ENCODE measurements around the gene CDH4. TPM values are rescaled to one million over a fixed set of nuclear protein-coding genes. Genes with fewer than 3 reads are reported as not detected.

CDH4 gene
- total RNA-seq, 1 donor from 2014 or later = 2.9 TPM

DNA sequence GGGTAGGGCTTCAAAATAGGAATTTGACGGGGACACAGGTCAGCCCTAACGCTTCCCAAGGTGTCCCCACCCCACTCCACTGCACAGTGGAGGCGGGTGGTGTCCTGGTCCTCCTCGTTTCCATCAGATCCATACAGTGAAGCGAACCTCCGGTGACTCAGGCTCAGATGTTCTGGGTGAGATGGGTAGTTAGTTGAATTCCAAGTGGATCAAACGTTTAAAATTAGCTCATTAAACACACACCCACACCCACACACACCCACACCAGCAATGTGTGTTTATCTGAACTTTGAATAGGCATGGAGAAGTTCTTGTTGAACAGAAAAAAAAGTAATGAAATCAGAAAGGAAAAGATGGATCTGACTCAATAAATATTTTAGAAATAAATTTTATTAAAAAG is 58.9 kb downstream of the CDH4 start:
- Histone ChIP-seq H4K20me1 (ENCODE audit: low read depth) (peaks cover 4% of the 10 kb centered on the region), H3K4me1 (peaks cover 22% of the 10 kb centered on the region), H3K4me3 (no peak overlapping the region), H3F3A (ENCODE audit: low read depth) (no peaks in the 10 kb centered on the region), H3K4me2 (no peak overlapping the region), H3K9ac (no peak overlapping the region), H3K36me3 (no peaks in the 10 kb centered on the region), H3K27me3 (no peaks in the 10 kb centered on the region), H3K79me2 (ENCODE audit: low read depth) (no peaks in the 10 kb centered on the region), H3K9me3 (ENCODE audit: low read depth) (no peaks in the 10 kb centered on the region), H2AFZ (replicated peaks) (no peak overlapping the region), H3K27ac (no peak overlapping the region)
- no peak for DNase-seq (ENCODE audit: low spot score)
- Mint-ChIP-seq H3K4me1 (peaks cover 48% of the 10 kb centered on the region), H3K27me3 (ENCODE audit: insufficient read depth, low read depth) (no peaks in the 10 kb centered on the region), H3K36me3 (no peaks in the 10 kb centered on the region), H3K9me3 (no peaks in the 10 kb centered on the region), H3K4me3 (no peak overlapping the region), H3K27ac (no peak overlapping the region)
- TF ChIP-seq, protein P1, sequence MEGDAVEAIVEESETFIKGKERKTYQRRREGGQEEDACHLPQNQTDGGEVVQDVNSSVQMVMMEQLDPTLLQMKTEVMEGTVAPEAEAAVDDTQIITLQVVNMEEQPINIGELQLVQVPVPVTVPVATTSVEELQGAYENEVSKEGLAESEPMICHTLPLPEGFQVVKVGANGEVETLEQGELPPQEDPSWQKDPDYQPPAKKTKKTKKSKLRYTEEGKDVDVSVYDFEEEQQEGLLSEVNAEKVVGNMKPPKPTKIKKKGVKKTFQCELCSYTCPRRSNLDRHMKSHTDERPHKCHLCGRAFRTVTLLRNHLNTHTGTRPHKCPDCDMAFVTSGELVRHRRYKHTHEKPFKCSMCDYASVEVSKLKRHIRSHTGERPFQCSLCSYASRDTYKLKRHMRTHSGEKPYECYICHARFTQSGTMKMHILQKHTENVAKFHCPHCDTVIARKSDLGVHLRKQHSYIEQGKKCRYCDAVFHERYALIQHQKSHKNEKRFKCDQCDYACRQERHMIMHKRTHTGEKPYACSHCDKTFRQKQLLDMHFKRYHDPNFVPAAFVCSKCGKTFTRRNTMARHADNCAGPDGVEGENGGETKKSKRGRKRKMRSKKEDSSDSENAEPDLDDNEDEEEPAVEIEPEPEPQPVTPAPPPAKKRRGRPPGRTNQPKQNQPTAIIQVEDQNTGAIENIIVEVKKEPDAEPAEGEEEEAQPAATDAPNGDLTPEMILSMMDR (IDR thresholded peaks at IDR 0.05) = no peak

DNA sequence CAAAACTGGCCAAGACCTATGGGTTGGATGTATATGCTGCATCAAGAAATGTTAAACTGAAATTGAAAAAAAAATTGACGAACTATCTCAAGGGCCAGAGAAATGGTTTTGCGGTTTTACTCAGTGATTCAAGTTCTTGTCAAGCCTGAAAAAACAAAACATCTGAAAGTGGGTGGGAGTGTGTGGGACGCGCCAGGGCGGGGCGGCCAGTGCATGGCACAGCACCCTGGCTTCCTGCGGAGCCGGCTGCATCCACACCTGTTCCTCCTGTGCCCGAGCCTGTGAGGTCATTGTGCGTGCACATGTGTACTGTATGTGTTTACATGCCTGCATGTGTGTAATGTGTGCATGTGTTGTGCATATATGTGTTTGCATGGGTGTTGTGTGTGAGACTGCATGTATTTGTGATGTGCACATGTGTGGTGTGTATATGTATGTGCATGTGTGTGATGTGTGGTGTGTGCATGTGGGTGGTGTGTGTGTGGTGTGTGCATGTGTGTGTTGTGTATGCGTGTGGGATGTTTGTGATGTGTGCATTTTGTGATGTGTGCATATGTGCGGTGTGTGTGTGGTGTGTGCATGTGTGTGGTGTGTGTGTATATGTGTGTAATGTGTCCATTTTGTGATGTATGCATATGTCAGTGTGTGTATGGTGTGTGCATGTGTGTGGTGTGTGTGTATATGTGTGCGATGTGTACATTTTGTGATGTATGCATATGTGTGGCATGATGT is 59.8 kb downstream of the CDH4 start:
- H3K4me1 Mint-ChIP-seq = peaks cover 50% of the 10 kb centered on the region
- H3K27ac Mint-ChIP-seq = no peak overlapping the region
- no peaks in the 10 kb centered on the region for H3F3A ChIP-seq (ENCODE audit: low read depth)
- peaks cover 4% of the 10 kb centered on the region for H4K20me1 ChIP-seq (ENCODE audit: low read depth)
- H3K4me2 ChIP-seq = no peak overlapping the region
- no peaks in the 10 kb centered on the region for H3K27me3 Mint-ChIP-seq (ENCODE audit: insufficient read depth, low read depth)
- no peaks in the 10 kb centered on the region for H3K9me3 ChIP-seq (ENCODE audit: low read depth)
- no peaks in the 10 kb centered on the region for H3K36me3 Mint-ChIP-seq
- peaks cover 19% of the 10 kb centered on the region for H3K4me1 ChIP-seq
- no peak overlapping the region for H3K9ac ChIP-seq
- H3K9me3 Mint-ChIP-seq = no peaks in the 10 kb centered on the region
- H3K4me3 ChIP-seq = no peak overlapping the region
- no peaks in the 10 kb centered on the region for H3K36me3 ChIP-seq
- no peak for DNase-seq (ENCODE audit: low spot score)
- no peak overlapping the region for H3K27ac ChIP-seq
- H3K4me3 Mint-ChIP-seq = no peak overlapping the region
- H3K27me3 ChIP-seq = no peaks in the 10 kb centered on the region
- no peak for TF ChIP-seq EZH2phosphoT487 (IDR thresholded peaks at IDR 0.05)
- H3K79me2 ChIP-seq (ENCODE audit: low read depth) = no peaks in the 10 kb centered on the region
- H2AFZ ChIP-seq (replicated peaks) = no peak overlapping the region

DNA sequence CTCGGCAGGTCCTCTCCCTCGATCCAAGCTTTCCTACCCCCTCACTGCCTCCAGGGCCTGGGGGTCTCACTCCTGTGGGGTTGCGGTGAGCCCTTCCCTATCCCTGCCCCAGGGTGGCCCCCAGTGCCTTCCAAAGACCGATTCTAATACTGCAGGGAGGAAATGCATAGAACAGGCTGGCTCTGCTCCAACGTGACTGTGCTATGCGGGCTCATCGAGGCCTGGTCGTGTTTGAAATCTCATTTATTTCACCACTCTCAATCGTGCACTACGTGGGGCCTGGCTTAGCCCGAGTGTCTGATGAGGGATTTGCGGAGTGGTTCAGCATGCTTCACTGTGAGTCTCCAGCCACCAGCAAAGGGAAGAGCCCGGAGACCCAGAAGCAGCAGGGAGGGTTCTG is 60.9 kb downstream of the CDH4 start:
- Histone ChIP-seq H4K20me1 (ENCODE audit: low read depth) (peaks cover 3% of the 10 kb centered on the region), H3K27ac (no peak overlapping the region), H3K36me3 (no peaks in the 10 kb centered on the region), H3K9ac (no peak overlapping the region), H3K27me3 (no peaks in the 10 kb centered on the region), H3K4me3 (no peak overlapping the region), H3K4me1 (peaks cover 12% of the 10 kb centered on the region), H3K9me3 (ENCODE audit: low read depth) (no peaks in the 10 kb centered on the region), H2AFZ (replicated peaks) (no peak overlapping the region), H3K79me2 (ENCODE audit: low read depth) (no peaks in the 10 kb centered on the region), H3K4me2 (no peak overlapping the region), H3F3A (ENCODE audit: low read depth) (no peaks in the 10 kb centered on the region)
- no peak overlapping the region for H3K4me3 Mint-ChIP-seq
- no peak for DNase-seq (ENCODE audit: low spot score)
- TF ChIP-seq EZH2phosphoT487 (IDR thresholded peaks at IDR 0.05) (no peak), EZH2 (IDR thresholded peaks at IDR 0.05) (no peak)
- TF ChIP-seq, protein P1 (IDR thresholded peaks at IDR 0.05) = no peak
- H3K9me3 Mint-ChIP-seq = no peaks in the 10 kb centered on the region
- H3K27ac Mint-ChIP-seq = peak overlapping the region; percentile 79
- H3K4me1 Mint-ChIP-seq = peaks cover 39% of the 10 kb centered on the region
- no peaks in the 10 kb centered on the region for H3K36me3 Mint-ChIP-seq
- no peaks in the 10 kb centered on the region for H3K27me3 Mint-ChIP-seq (ENCODE audit: insufficient read depth, low read depth)

DNA sequence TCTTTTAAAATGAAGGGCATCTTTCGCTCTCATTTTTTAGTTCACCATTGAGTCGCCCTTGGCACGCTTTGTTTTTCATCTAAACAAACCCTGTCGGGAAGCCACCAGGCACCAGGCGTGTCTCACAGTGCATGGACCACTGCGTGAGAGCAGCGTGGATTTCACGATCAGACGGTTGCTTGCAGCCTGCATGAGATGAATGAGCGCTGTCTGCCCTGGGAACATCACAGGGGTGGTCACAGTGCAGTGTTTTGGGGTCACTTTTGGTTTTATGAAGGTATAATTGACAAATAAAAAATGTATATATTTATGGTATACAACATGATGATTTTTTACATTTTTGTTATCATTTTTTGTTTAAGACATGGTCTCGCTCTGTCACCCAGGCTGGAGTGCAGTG is 61.3 kb downstream of the CDH4 start:
- H3K4me1 Mint-ChIP-seq = peaks cover 38% of the 10 kb centered on the region
- no peaks in the 10 kb centered on the region for H3K36me3 ChIP-seq
- no peak overlapping the region for H3K4me3 Mint-ChIP-seq
- no peak overlapping the region for H3K27ac Mint-ChIP-seq
- no peak overlapping the region for H3K4me2 ChIP-seq
- H3K79me2 ChIP-seq (ENCODE audit: low read depth) = no peaks in the 10 kb centered on the region
- no peak overlapping the region for H2AFZ ChIP-seq (replicated peaks)
- peaks cover 1% of the 10 kb centered on the region for H3K27me3 Mint-ChIP-seq (ENCODE audit: insufficient read depth, low read depth)
- H3K27me3 ChIP-seq = no peaks in the 10 kb centered on the region
- H3K4me3 ChIP-seq = no peak overlapping the region
- no peaks in the 10 kb centered on the region for H3K9me3 Mint-ChIP-seq
- H3K27ac ChIP-seq = no peak overlapping the region
- H4K20me1 ChIP-seq (ENCODE audit: low read depth) = peaks cover 3% of the 10 kb centered on the region
- no peaks in the 10 kb centered on the region for H3K36me3 Mint-ChIP-seq
- TF ChIP-seq EZH2 (IDR thresholded peaks at IDR 0.05) (no peak), EZH2phosphoT487 (IDR thresholded peaks at IDR 0.05) (no peak)
- TF ChIP-seq, protein P1 (IDR thresholded peaks at IDR 0.05) = no peak
- DNase-seq (ENCODE audit: low spot score) = no peak
- peaks cover 7% of the 10 kb centered on the region for H3K4me1 ChIP-seq
- no peak overlapping the region for H3K9ac ChIP-seq
- no peaks in the 10 kb centered on the region for H3F3A ChIP-seq (ENCODE audit: low read depth)
- H3K9me3 ChIP-seq (ENCODE audit: low read depth) = no peaks in the 10 kb centered on the region

Data from neural progenitor cell (in vitro differentiated cells).